K562 (cell line): ENCODE data around the gene RAB5B. TPM values are rescaled to one million over a fixed set of nuclear protein-coding genes. Genes with fewer than 3 reads are reported as not detected.

Experiments used
- CREM ChIP-seq: IDR thresholded peaks from 2 replicates; pipeline ENCODE4 v1.6.1; 2014; ENCODE audit warnings: antibody characterized with exemption, low read depth
- LCOR ChIP-seq: sonication (generic); formaldehyde crosslinking; IDR thresholded peaks from 2 replicates; pipeline ENCODE4 v1.8.0; 2022; ENCODE audit warnings: mild to moderate bottlenecking, missing genetic modification reagents
- MYC ChIP-seq, 2 experiments: fragments of 250-450 bp in 1 of 2; sonication (Bioruptor Pico) in 1 of 2; IDR thresholded peaks; 2 replicates each; pipeline versions ENCODE4 v1.5.1 to v1.6.1; 2012 to 2021; ENCODE audit warnings: low read depth in 2 of 2, borderline replicate concordance in 1 of 2, improper control_type of control experiment in 1 of 2, low read length in 1 of 2, mild to moderate bottlenecking in 1 of 2, moderate library complexity in 1 of 2
- PTBP1 ChIP-seq: fragments of 200-400 bp; formaldehyde crosslinking; IDR thresholded peaks from 2 replicates; pipeline ENCODE4 v1.6.1; 2017; ENCODE audit warnings: low read depth, low read length
- RBBP5 ChIP-seq: fragments of 200-600 bp; sonication (generic); IDR thresholded peaks from 2 replicates; pipeline ENCODE4 v1.6.1; 2012; ENCODE audit warnings: borderline replicate concordance, mild to moderate bottlenecking, low read length, control low read depth, inconsistent platforms; ENCODE audit not compliant: insufficient read depth, poor library complexity, severe bottlenecking
- SMAD2 ChIP-seq: fragments of 150-350 bp; IDR thresholded peaks from 2 replicates; pipeline ENCODE4 v1.6.1; 2014; ENCODE audit warnings: low read depth, mild to moderate bottlenecking, low read length
- SMAD4 ChIP-seq: fragments of 250-450 bp; sonication (Bioruptor Pico); conservative IDR thresholded peaks from 2 replicates; pipeline ENCODE4 v1.8.0; 2021; ENCODE audit warnings: inconsistent platforms, mild to moderate bottlenecking, moderate library complexity
- TGIF2 ChIP-seq: sonication (generic); formaldehyde crosslinking; IDR thresholded peaks from 2 replicates; pipeline ENCODE4 v1.8.1; 2022; ENCODE audit warnings: mild to moderate bottlenecking, missing genetic modification reagents, moderate library complexity
- XRCC5 ChIP-seq: fragments of 200-400 bp; formaldehyde crosslinking; IDR thresholded peaks from 2 replicates; pipeline ENCODE4 v1.6.1; 2017; ENCODE audit warnings: low read depth, mild to moderate bottlenecking, low read length
- ZKSCAN3 ChIP-seq: fragments of 250-450 bp; sonication (Bioruptor Pico); IDR thresholded peaks from 2 replicates; pipeline ENCODE4 v1.4.0; 2020
- ZNF184 ChIP-seq: sonication (generic); formaldehyde crosslinking; IDR thresholded peaks from 2 replicates; pipeline ENCODE4 v1.5.0; 2020; ENCODE audit warnings: missing genetic modification reagents
- polyA plus RNA-seq, 8 experiments: library from polyadenylated mRNA; depleted of rRNA in 4 of 8; stranded (reverse) in 5 of 8; unstranded in 3 of 8; fragments of >200 nt; fragmentation: Nextera tagmentation in 2 of 8; fragmentation: Illumina TruSeq in 1 of 8; extraction: Ambion mirVana in 2 of 8; extraction: Trizol in 1 of 8; gene quantifications; 2 replicates each; pipeline versions ENCODE4 v1.2.1 to v1.2.3, GENCODE V29; 2011 to 2014; ENCODE audit warnings: inconsistent platforms in 1 of 8, missing spikeins in 1 of 8
- total RNA-seq, 7 experiments: library from RNA; depleted of rRNA in 6 of 7; stranded (reverse); fragments of >200 nt in 6 of 7; fragmentation: Illumina TruSeq in 2 of 7; extraction: Trizol in 2 of 7; gene quantifications; 2 replicates each; pipeline versions ENCODE4 v1.2.1 to v1.2.3, GENCODE V29; 2011 to 2021; ENCODE audit warnings: low replicate concordance in 1 of 7
- TF ChIP-seq, protein P1 (sequence below): sonication (generic); formaldehyde crosslinking; IDR thresholded peaks from 2 replicates; pipeline ENCODE4 v1.8.0; 2022; ENCODE audit warnings: mild to moderate bottlenecking, missing genetic modification reagents
- TF ChIP-seq, protein P2 (sequence below): fragments of 450-650 bp; formaldehyde crosslinking; IDR thresholded peaks from 2 replicates; pipeline ENCODE4 v1.4.0; 2020; ENCODE audit warnings: mild to moderate bottlenecking, mixed read lengths
- TF ChIP-seq, protein P3 (sequence below): fragments of 450-650 bp; formaldehyde crosslinking; IDR thresholded peaks from 2 replicates; pipeline ENCODE4 v1.4.0; 2022; ENCODE audit warnings: mild to moderate bottlenecking, moderate library complexity
- TF ChIP-seq, protein P4 (sequence below): fragments of 450-650 bp; IDR thresholded peaks from 2 replicates; pipeline ENCODE4 v1.6.1; 2016; ENCODE audit warnings: mild to moderate bottlenecking
- TF ChIP-seq, protein P5 (sequence below): sonication (generic); formaldehyde crosslinking; IDR thresholded peaks from 2 replicates; pipeline ENCODE4 v1.9.0; 2022; ENCODE audit warnings: mild to moderate bottlenecking, missing genetic modification reagents
- TF ChIP-seq, protein P6 (sequence below): fragments of 250-450 bp; sonication (Bioruptor Pico); IDR thresholded peaks from 2 replicates; pipeline ENCODE4 v1.8.0; 2022; ENCODE audit warnings: moderate library complexity, mild to moderate bottlenecking, inconsistent platforms

Gene RAB5B
- total and polyA plus RNA-seq, 9 of the 15 experiments (the other 6 are each of a cell fraction or from before 2014, with no cell fraction given) = 6.8 to 73.8 (median 25.2) TPM

DNA sequence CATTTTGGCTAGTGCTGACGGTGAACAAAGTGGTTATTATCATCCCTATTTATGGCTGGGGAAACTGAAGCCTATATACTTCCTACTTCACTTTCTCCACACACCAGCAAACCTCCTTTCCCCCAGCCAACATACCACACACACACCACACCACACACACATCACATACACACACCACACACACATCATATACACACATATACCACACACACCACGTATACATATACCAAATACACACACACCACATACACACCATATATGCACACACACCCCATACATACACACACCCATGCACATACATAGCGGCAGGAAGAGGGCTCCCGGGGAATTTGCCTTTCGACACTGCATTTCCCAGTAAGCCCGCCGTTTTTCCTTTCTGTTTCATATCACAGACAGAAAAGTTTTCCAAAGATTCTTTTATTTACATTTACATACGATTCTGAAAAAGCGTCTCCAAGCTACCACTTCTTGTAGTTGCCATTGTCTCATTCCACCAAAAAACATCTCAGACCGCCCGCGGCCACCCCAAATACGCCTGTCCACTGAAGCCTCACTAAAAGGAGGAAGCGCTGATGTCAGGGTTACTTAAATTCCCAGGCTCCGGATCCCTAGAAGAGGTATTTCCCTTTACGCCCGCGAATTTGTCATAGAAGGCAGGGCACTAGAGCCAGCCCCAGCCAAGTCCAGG, 823 bp upstream of the RAB5B start (continued):
- TF ChIP-seq, protein P1, sequence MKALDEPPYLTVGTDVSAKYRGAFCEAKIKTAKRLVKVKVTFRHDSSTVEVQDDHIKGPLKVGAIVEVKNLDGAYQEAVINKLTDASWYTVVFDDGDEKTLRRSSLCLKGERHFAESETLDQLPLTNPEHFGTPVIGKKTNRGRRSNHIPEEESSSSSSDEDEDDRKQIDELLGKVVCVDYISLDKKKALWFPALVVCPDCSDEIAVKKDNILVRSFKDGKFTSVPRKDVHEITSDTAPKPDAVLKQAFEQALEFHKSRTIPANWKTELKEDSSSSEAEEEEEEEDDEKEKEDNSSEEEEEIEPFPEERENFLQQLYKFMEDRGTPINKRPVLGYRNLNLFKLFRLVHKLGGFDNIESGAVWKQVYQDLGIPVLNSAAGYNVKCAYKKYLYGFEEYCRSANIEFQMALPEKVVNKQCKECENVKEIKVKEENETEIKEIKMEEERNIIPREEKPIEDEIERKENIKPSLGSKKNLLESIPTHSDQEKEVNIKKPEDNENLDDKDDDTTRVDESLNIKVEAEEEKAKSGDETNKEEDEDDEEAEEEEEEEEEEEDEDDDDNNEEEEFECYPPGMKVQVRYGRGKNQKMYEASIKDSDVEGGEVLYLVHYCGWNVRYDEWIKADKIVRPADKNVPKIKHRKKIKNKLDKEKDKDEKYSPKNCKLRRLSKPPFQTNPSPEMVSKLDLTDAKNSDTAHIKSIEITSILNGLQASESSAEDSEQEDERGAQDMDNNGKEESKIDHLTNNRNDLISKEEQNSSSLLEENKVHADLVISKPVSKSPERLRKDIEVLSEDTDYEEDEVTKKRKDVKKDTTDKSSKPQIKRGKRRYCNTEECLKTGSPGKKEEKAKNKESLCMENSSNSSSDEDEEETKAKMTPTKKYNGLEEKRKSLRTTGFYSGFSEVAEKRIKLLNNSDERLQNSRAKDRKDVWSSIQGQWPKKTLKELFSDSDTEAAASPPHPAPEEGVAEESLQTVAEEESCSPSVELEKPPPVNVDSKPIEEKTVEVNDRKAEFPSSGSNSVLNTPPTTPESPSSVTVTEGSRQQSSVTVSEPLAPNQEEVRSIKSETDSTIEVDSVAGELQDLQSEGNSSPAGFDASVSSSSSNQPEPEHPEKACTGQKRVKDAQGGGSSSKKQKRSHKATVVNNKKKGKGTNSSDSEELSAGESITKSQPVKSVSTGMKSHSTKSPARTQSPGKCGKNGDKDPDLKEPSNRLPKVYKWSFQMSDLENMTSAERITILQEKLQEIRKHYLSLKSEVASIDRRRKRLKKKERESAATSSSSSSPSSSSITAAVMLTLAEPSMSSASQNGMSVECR (CRISPR knock-in tag) = no peak
- TF ChIP-seq TGIF2 (CRISPR knock-in tag) (no peak), CREM (no peak), RBBP5 (no peak), ZKSCAN3 (no peak), PTBP1 (no peak), MYC (IDR thresholded peaks at IDR 0.05; ENCODE audit: low read depth, low read length) (no peak; the same call in 1 of the 2 replicates), MYC (CRISPR knock-in tag; IDR thresholded peaks at IDR 0.05; ENCODE audit: borderline replicate concordance, low read depth) (no peak), ZNF184 (CRISPR knock-in tag) (no peak), XRCC5 (no peak), LCOR (CRISPR knock-in tag) (no peak), SMAD2 (no peak), SMAD4 (CRISPR knock-in tag) (peak; percentile 27; the same call in 1 of the 2 replicates)
- TF ChIP-seq, protein P2, sequence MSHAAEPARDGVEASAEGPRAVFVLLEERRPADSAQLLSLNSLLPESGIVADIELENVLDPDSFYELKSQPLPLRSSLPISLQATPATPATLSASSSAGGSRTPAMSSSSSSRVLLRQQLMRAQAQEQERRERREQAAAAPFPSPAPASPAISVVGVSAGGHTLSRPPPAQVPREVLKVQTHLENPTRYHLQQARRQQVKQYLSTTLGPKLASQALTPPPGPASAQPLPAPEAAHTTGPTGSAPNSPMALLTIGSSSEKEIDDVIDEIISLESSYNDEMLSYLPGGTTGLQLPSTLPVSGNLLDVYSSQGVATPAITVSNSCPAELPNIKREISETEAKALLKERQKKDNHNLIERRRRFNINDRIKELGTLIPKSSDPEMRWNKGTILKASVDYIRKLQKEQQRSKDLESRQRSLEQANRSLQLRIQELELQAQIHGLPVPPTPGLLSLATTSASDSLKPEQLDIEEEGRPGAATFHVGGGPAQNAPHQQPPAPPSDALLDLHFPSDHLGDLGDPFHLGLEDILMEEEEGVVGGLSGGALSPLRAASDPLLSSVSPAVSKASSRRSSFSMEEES = no peak
- TF ChIP-seq, protein P3, sequence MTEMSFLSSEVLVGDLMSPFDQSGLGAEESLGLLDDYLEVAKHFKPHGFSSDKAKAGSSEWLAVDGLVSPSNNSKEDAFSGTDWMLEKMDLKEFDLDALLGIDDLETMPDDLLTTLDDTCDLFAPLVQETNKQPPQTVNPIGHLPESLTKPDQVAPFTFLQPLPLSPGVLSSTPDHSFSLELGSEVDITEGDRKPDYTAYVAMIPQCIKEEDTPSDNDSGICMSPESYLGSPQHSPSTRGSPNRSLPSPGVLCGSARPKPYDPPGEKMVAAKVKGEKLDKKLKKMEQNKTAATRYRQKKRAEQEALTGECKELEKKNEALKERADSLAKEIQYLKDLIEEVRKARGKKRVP (CRISPR knock-in tag) = no peak
- TF ChIP-seq, protein P4, sequence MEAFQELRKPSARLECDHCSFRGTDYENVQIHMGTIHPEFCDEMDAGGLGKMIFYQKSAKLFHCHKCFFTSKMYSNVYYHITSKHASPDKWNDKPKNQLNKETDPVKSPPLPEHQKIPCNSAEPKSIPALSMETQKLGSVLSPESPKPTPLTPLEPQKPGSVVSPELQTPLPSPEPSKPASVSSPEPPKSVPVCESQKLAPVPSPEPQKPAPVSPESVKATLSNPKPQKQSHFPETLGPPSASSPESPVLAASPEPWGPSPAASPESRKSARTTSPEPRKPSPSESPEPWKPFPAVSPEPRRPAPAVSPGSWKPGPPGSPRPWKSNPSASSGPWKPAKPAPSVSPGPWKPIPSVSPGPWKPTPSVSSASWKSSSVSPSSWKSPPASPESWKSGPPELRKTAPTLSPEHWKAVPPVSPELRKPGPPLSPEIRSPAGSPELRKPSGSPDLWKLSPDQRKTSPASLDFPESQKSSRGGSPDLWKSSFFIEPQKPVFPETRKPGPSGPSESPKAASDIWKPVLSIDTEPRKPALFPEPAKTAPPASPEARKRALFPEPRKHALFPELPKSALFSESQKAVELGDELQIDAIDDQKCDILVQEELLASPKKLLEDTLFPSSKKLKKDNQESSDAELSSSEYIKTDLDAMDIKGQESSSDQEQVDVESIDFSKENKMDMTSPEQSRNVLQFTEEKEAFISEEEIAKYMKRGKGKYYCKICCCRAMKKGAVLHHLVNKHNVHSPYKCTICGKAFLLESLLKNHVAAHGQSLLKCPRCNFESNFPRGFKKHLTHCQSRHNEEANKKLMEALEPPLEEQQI = no peak
- TF ChIP-seq, protein P5, sequence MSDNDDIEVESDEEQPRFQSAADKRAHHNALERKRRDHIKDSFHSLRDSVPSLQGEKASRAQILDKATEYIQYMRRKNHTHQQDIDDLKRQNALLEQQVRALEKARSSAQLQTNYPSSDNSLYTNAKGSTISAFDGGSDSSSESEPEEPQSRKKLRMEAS (CRISPR knock-in tag) = no peak
- TF ChIP-seq, protein P6, sequence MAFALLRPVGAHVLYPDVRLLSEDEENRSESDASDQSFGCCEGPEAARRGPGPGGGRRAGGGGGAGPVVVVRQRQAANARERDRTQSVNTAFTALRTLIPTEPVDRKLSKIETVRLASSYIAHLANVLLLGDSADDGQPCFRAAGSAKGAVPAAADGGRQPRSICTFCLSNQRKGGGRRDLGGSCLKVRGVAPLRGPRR = no peak
